ENCODE data around the gene EMC8. TPM values are rescaled to one million over a fixed set of nuclear protein-coding genes. Genes with fewer than 3 reads are reported as not detected.
"Not testable (repeated sequence)": the region's sequence is repeated elsewhere in the genome, so short reads cannot be mapped to it uniquely, and the experiment has no call there.

Gene EMC8
- total RNA-seq, 2 experiments from 2014 or later, result 33.3 to 43.0 TPM

- Mint-ChIP-seq H3K4me3 (no peak overlapping the region), H3K4me1 (ENCODE audit: low read depth) (peaks cover 5% of the 10 kb centered on the region), H3K27me3 (ENCODE audit: low read depth) (peaks cover 15% of the 10 kb centered on the region), H3K36me3 (ENCODE audit: low read depth) (no peaks in the 10 kb centered on the region), H3K9me3 (ENCODE audit: insufficient read depth) (no peaks in the 10 kb centered on the region), H3K27ac (no peak overlapping the region)
- POLR2A ChIA-PET, result no interaction called here
- CTCF ChIA-PET, result no interaction called here
- DNase-seq, result no peak
- ATAC-seq, result no peak
Measured at GRCh38 chr16:85840801-85841200, 41.5 kb upstream of the EMC8 start.

GRCh38 chr16:85840395-85840794 lies 41.1 kb upstream of the EMC8 start:
- DNase-seq (no peak), ATAC-seq (no peak)
- POLR2A ChIA-PET, result no interaction called here
- H3K4me3 Mint-ChIP-seq, result no peak overlapping the region
- H3K27me3 Mint-ChIP-seq (ENCODE audit: low read depth), result peaks cover 15% of the 10 kb centered on the region
- H3K27ac Mint-ChIP-seq, result no peak overlapping the region
- no peaks in the 10 kb centered on the region for H3K9me3 Mint-ChIP-seq (ENCODE audit: insufficient read depth)
- H3K4me1 Mint-ChIP-seq (ENCODE audit: low read depth), result peaks cover 5% of the 10 kb centered on the region
- CTCF ChIA-PET, result no interaction called here
- H3K36me3 Mint-ChIP-seq (ENCODE audit: low read depth), result no peaks in the 10 kb centered on the region

GRCh38 chr16:85839681-85840240 lies 40.4 kb upstream of the EMC8 start:
- POLR2A ChIA-PET, result no interaction called here
- no peaks in the 10 kb centered on the region for H3K36me3 Mint-ChIP-seq (ENCODE audit: low read depth)
- no peaks in the 10 kb centered on the region for H3K9me3 Mint-ChIP-seq (ENCODE audit: insufficient read depth)
- H3K4me3 Mint-ChIP-seq, result no peak overlapping the region
- ATAC-seq (no peak), DNase-seq (no peak)
- peaks cover 1% of the 10 kb centered on the region for H3K4me1 Mint-ChIP-seq (ENCODE audit: low read depth)
- CTCF ChIA-PET, result no interaction called here
- peaks cover 9% of the 10 kb centered on the region for H3K27me3 Mint-ChIP-seq (ENCODE audit: low read depth)
- H3K27ac Mint-ChIP-seq, result no peak overlapping the region

GRCh38 chr16:85838876-85839585 lies 39.7 kb upstream of the EMC8 start:
- no peaks in the 10 kb centered on the region for H3K9me3 Mint-ChIP-seq (ENCODE audit: insufficient read depth)
- H3K27me3 Mint-ChIP-seq (ENCODE audit: low read depth), result peaks cover 8% of the 10 kb centered on the region
- no peaks in the 10 kb centered on the region for H3K4me1 Mint-ChIP-seq (ENCODE audit: low read depth)
- DNase-seq, result no peak
- CTCF ChIA-PET, result no interaction called here
- H3K36me3 Mint-ChIP-seq (ENCODE audit: low read depth), result no peaks in the 10 kb centered on the region
- H3K4me3 Mint-ChIP-seq, result no peak overlapping the region
- ATAC-seq, result no peak
- POLR2A ChIA-PET, result no interaction called here
- no peak overlapping the region for H3K27ac Mint-ChIP-seq

GRCh38 chr16:85838381-85838780 lies 39.0 kb upstream of the EMC8 start:
- H3K27me3 Mint-ChIP-seq (ENCODE audit: low read depth), result peaks cover 5% of the 10 kb centered on the region
- ATAC-seq (no peak), DNase-seq (no peak)
- H3K27ac Mint-ChIP-seq, result no peak overlapping the region
- no peaks in the 10 kb centered on the region for H3K9me3 Mint-ChIP-seq (ENCODE audit: insufficient read depth)
- H3K36me3 Mint-ChIP-seq (ENCODE audit: low read depth), result no peaks in the 10 kb centered on the region
- CTCF ChIA-PET, result no interaction called here
- H3K4me3 Mint-ChIP-seq, result no peak overlapping the region
- POLR2A ChIA-PET, result no interaction called here
- H3K4me1 Mint-ChIP-seq (ENCODE audit: low read depth), result no peaks in the 10 kb centered on the region

- ChIA-PET POLR2A (interaction anchor here (0.5 kb wide), 1 partner anchor 93 kb away, joined by 3 read pairs; no protein-coding TSS in a partner anchor), CTCF (interaction anchor here (3.9 kb wide), 1 partner anchor 17 kb away, joined by 15 read pairs; no protein-coding TSS in a partner anchor)
- DNase-seq; H3K27ac Mint-ChIP-seq; H3K27me3 Mint-ChIP-seq (ENCODE audit: low read depth); H3K9me3 Mint-ChIP-seq (ENCODE audit: insufficient read depth); H3K36me3 Mint-ChIP-seq (ENCODE audit: low read depth); H3K4me1 Mint-ChIP-seq (ENCODE audit: low read depth); ATAC-seq; H3K4me3 Mint-ChIP-seq: not testable (repeated sequence)
Measured at GRCh38 chr16:85837654-85838053, 38.3 kb upstream of the EMC8 start.

- Mint-ChIP-seq H3K27me3 (ENCODE audit: low read depth) (peaks cover 13% of the 10 kb centered on the region), H3K36me3 (ENCODE audit: low read depth) (no peaks in the 10 kb centered on the region), H3K4me1 (ENCODE audit: low read depth) (no peaks in the 10 kb centered on the region), H3K4me3 (no peak overlapping the region), H3K9me3 (ENCODE audit: insufficient read depth) (no peaks in the 10 kb centered on the region), H3K27ac (no peak overlapping the region)
- no peak for DNase-seq
- POLR2A ChIA-PET, result interaction anchor here (0.5 to 0.6 kb wide), 2 partner anchors 94 to 152 kb away, joined by 3 read pairs; no protein-coding TSS in a partner anchor
- no peak for ATAC-seq
- CTCF ChIA-PET, result interaction anchor here (3.9 kb wide), 1 partner anchor 16 kb away, joined by 15 read pairs; no protein-coding TSS in a partner anchor
Measured at GRCh38 chr16:85836706-85837582, 37.6 kb upstream of the EMC8 start.

- no peaks in the 10 kb centered on the region for H3K4me1 Mint-ChIP-seq (ENCODE audit: low read depth)
- ChIA-PET POLR2A (no interaction called here), CTCF (interaction anchor here (3.9 kb wide), 1 partner anchor 15 kb away, joined by 15 read pairs; no protein-coding TSS in a partner anchor)
- no peak for DNase-seq
- no peak for ATAC-seq
- H3K27ac Mint-ChIP-seq, result no peak overlapping the region
- no peaks in the 10 kb centered on the region for H3K36me3 Mint-ChIP-seq (ENCODE audit: low read depth)
- H3K9me3 Mint-ChIP-seq (ENCODE audit: insufficient read depth), result no peaks in the 10 kb centered on the region
- H3K4me3 Mint-ChIP-seq, result no peak overlapping the region
- H3K27me3 Mint-ChIP-seq (ENCODE audit: low read depth), result peaks cover 19% of the 10 kb centered on the region
Measured at GRCh38 chr16:85835956-85836705, 36.8 kb upstream of the EMC8 start.

- peaks cover 24% of the 10 kb centered on the region for H3K27me3 Mint-ChIP-seq (ENCODE audit: low read depth)
- H3K4me3 Mint-ChIP-seq, result no peak overlapping the region
- H3K27ac Mint-ChIP-seq, result no peak overlapping the region
- ChIA-PET POLR2A (no interaction called here), CTCF (interaction anchor here (3.9 kb wide), 1 partner anchor 14 kb away, joined by 15 read pairs; no protein-coding TSS in a partner anchor)
- ATAC-seq (no peak), DNase-seq (no peak)
- H3K4me1 Mint-ChIP-seq (ENCODE audit: low read depth), result no peaks in the 10 kb centered on the region
- no peaks in the 10 kb centered on the region for H3K36me3 Mint-ChIP-seq (ENCODE audit: low read depth)
- H3K9me3 Mint-ChIP-seq (ENCODE audit: insufficient read depth), result no peaks in the 10 kb centered on the region
Measured at GRCh38 chr16:85835227-85835751, 35.9 kb upstream of the EMC8 start.

- no peak overlapping the region for H3K4me3 Mint-ChIP-seq
- H3K9me3 Mint-ChIP-seq (ENCODE audit: insufficient read depth), result no peaks in the 10 kb centered on the region
- ATAC-seq, result no peak
- no peaks in the 10 kb centered on the region for H3K36me3 Mint-ChIP-seq (ENCODE audit: low read depth)
- ChIA-PET CTCF (interaction anchor here (3.9 kb wide), 1 partner anchor 14 kb away, joined by 15 read pairs; no protein-coding TSS in a partner anchor), POLR2A (no interaction called here)
- no peak for DNase-seq
- peaks cover 24% of the 10 kb centered on the region for H3K27me3 Mint-ChIP-seq (ENCODE audit: low read depth)
- H3K27ac Mint-ChIP-seq, result no peak overlapping the region
- H3K4me1 Mint-ChIP-seq (ENCODE audit: low read depth), result peaks cover under 1% of the 10 kb centered on the region
Measured at GRCh38 chr16:85834741-85835140, 35.4 kb upstream of the EMC8 start.

- DNase-seq (no peak), ATAC-seq (no peak)
- Mint-ChIP-seq H3K9me3 (ENCODE audit: insufficient read depth) (no peaks in the 10 kb centered on the region), H3K27ac (no peak overlapping the region), H3K4me1 (ENCODE audit: low read depth) (peaks cover 10% of the 10 kb centered on the region), H3K36me3 (ENCODE audit: low read depth) (no peaks in the 10 kb centered on the region), H3K27me3 (ENCODE audit: low read depth) (peaks cover 36% of the 10 kb centered on the region), H3K4me3 (no peak overlapping the region)
- CTCF ChIA-PET, result interaction anchor here (3.7 kb wide), 1 partner anchor 13 kb away, joined by 13 read pairs; no protein-coding TSS in a partner anchor
- POLR2A ChIA-PET, result no interaction called here
Measured at GRCh38 chr16:85833219-85833920, 34.0 kb upstream of the EMC8 start.

Data from activated CD8-positive, alpha-beta T cell treated with anti-CD3 and anti-CD28 coated beads, Interleukin-2, amount 10 ng/mL, durations not matched to agents 7 days and 5 days (primary cell).